ENCODE measurements around the gene MFSD12. TPM values are rescaled to one million over a fixed set of nuclear protein-coding genes. Genes with fewer than 3 reads are reported as not detected.

The MFSD12 gene
- total RNA-seq, 1 donor from 2014 or later: 33.9 TPM

GRCh38 chr19:3563709-3564524 lies 6.5 kb upstream of the MFSD12 start:
- no peak for DNase-seq (ENCODE audit: low spot score)
- peak; percentile 20 for ATAC-seq

- ATAC-seq (peak; percentile 35), DNase-seq (ENCODE audit: low spot score) (no peak)
These were observed 367 bp downstream of the MFSD12 start for GRCh38 chr19:3556978-3557460.

GRCh38 chr19:3556423-3556977 lies 886 bp downstream of the MFSD12 start:
- DNase-seq (ENCODE audit: low spot score) (no peak), ATAC-seq (no peak)

- DNase-seq (ENCODE audit: low spot score) (no peak), ATAC-seq (no peak)
These were observed 1.5 kb downstream of the MFSD12 start for GRCh38 chr19:3555653-3556422.

- ATAC-seq: no peak
- no peak for DNase-seq (ENCODE audit: low spot score)
These were observed 2.9 kb downstream of the MFSD12 start for GRCh38 chr19:3554254-3555083.

GRCh38 chr19:3551792-3552095 lies 5.6 kb downstream of the MFSD12 start:
- no peak for DNase-seq (ENCODE audit: low spot score)

GRCh38 chr19:3550947-3551791 lies 6.2 kb downstream of the MFSD12 start:
- DNase-seq (ENCODE audit: low spot score) (no peak), ATAC-seq (no peak)

More at GRCh38 chr19:3551792-3552095, 5.6 kb downstream of the MFSD12 start:
- ATAC-seq: no peak

GRCh38 chr19:3549816-3550215 lies 7.6 kb downstream of the MFSD12 start:
- DNase-seq (ENCODE audit: low spot score) (no peak), ATAC-seq (no peak)

GRCh38 chr19:3548606-3549005 lies 8.8 kb downstream of the MFSD12 start:
- DNase-seq (ENCODE audit: low spot score) (no peak), ATAC-seq (no peak)

- no peak for ATAC-seq
- no peak for DNase-seq (ENCODE audit: low spot score)
These were observed 9.6 kb downstream of the MFSD12 start for GRCh38 chr19:3547767-3548282.

- ATAC-seq (no peak), DNase-seq (ENCODE audit: low spot score) (no peak)
These were observed 10.1 kb downstream of the MFSD12 start for GRCh38 chr19:3547301-3547731.

- DNase-seq (ENCODE audit: low spot score) (no peak), ATAC-seq (peak; percentile 42)
These were observed 11.3 kb downstream of the MFSD12 start for GRCh38 chr19:3546119-3546518.

GRCh38 chr19:3545669-3546034 lies 11.7 kb downstream of the MFSD12 start:
- ATAC-seq (no peak), DNase-seq (ENCODE audit: low spot score) (no peak)

GRCh38 chr19:3544742-3545668 lies 12.4 kb downstream of the MFSD12 start:
- DNase-seq (ENCODE audit: low spot score) (peak; percentile 79), ATAC-seq (peak; percentile 84)

- DNase-seq (ENCODE audit: low spot score) (no peak), ATAC-seq (no peak)
These were observed 13.4 kb downstream of the MFSD12 start for GRCh38 chr19:3544058-3544376.

- ATAC-seq (peak; percentile 5), DNase-seq (ENCODE audit: low spot score) (peak; percentile 57)
These were observed 14.0 kb downstream of the MFSD12 start for GRCh38 chr19:3543150-3544057.

GRCh38 chr19:3539756-3540118 lies 17.6 kb downstream of the MFSD12 start:
- DNase-seq (ENCODE audit: low spot score) (no peak), ATAC-seq (no peak)

Data from left lobe of liver (tissue), 2 donors.